ENCODE results near the gene CDH12.
"Not testable (repeated sequence)": the region's sequence is repeated elsewhere in the genome, so short reads cannot be mapped to it uniquely, and the experiment has no call there.

DNA sequence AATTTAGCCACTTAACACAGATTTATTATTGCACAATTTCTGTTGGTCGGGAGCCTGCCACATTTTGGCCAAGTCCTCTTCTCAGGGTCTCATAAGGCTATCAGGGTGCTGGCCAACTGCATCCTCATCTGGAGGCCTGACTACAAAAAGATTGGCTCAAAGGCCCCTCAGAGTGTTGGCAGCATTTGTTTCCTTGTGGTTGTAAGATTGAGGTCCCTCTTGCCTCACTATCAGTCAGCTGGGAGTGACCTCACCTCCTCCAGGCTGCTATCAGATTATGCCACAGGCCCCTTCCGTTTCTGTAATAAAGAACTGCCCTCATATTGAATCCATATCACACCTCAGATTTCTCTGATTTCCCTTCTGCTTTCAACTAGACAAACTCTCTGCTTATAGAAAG is 698.4 kb downstream of the CDH12 start:
- TF ChIP-seq, protein P1, sequence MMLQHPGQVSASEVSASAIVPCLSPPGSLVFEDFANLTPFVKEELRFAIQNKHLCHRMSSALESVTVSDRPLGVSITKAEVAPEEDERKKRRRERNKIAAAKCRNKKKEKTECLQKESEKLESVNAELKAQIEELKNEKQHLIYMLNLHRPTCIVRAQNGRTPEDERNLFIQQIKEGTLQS (IDR thresholded peaks at IDR 0.05), result not testable (repeated sequence)
- TF ChIP-seq, protein P2, sequence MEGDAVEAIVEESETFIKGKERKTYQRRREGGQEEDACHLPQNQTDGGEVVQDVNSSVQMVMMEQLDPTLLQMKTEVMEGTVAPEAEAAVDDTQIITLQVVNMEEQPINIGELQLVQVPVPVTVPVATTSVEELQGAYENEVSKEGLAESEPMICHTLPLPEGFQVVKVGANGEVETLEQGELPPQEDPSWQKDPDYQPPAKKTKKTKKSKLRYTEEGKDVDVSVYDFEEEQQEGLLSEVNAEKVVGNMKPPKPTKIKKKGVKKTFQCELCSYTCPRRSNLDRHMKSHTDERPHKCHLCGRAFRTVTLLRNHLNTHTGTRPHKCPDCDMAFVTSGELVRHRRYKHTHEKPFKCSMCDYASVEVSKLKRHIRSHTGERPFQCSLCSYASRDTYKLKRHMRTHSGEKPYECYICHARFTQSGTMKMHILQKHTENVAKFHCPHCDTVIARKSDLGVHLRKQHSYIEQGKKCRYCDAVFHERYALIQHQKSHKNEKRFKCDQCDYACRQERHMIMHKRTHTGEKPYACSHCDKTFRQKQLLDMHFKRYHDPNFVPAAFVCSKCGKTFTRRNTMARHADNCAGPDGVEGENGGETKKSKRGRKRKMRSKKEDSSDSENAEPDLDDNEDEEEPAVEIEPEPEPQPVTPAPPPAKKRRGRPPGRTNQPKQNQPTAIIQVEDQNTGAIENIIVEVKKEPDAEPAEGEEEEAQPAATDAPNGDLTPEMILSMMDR (IDR thresholded peaks at IDR 0.05; ENCODE audit: low read depth, low read length, missing input control), result not testable (repeated sequence)
- not testable (repeated sequence) for TF ChIP-seq FOXA1 (IDR thresholded peaks at IDR 0.05); JUND (IDR thresholded peaks at IDR 0.05); GABPA (IDR thresholded peaks at IDR 0.05 in 1 of 2, conservative IDR thresholded peaks at IDR 0.05 in 1 of 2); YY1 (IDR thresholded peaks at IDR 0.05); NR2F2 (IDR thresholded peaks at IDR 0.05); EGR1 (IDR thresholded peaks at IDR 0.05; ENCODE audit: low read depth in 2 of 2); TAF1 (conservative IDR thresholded peaks at IDR 0.05); RAD21 (IDR thresholded peaks at IDR 0.05)
- TF ChIP-seq, protein P3, sequence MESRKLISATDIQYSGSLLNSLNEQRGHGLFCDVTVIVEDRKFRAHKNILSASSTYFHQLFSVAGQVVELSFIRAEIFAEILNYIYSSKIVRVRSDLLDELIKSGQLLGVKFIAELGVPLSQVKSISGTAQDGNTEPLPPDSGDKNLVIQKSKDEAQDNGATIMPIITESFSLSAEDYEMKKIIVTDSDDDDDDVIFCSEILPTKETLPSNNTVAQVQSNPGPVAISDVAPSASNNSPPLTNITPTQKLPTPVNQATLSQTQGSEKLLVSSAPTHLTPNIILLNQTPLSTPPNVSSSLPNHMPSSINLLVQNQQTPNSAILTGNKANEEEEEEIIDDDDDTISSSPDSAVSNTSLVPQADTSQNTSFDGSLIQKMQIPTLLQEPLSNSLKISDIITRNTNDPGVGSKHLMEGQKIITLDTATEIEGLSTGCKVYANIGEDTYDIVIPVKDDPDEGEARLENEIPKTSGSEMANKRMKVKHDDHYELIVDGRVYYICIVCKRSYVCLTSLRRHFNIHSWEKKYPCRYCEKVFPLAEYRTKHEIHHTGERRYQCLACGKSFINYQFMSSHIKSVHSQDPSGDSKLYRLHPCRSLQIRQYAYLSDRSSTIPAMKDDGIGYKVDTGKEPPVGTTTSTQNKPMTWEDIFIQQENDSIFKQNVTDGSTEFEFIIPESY (IDR thresholded peaks at IDR 0.05), result not testable (repeated sequence)
- TF ChIP-seq, protein P4, sequence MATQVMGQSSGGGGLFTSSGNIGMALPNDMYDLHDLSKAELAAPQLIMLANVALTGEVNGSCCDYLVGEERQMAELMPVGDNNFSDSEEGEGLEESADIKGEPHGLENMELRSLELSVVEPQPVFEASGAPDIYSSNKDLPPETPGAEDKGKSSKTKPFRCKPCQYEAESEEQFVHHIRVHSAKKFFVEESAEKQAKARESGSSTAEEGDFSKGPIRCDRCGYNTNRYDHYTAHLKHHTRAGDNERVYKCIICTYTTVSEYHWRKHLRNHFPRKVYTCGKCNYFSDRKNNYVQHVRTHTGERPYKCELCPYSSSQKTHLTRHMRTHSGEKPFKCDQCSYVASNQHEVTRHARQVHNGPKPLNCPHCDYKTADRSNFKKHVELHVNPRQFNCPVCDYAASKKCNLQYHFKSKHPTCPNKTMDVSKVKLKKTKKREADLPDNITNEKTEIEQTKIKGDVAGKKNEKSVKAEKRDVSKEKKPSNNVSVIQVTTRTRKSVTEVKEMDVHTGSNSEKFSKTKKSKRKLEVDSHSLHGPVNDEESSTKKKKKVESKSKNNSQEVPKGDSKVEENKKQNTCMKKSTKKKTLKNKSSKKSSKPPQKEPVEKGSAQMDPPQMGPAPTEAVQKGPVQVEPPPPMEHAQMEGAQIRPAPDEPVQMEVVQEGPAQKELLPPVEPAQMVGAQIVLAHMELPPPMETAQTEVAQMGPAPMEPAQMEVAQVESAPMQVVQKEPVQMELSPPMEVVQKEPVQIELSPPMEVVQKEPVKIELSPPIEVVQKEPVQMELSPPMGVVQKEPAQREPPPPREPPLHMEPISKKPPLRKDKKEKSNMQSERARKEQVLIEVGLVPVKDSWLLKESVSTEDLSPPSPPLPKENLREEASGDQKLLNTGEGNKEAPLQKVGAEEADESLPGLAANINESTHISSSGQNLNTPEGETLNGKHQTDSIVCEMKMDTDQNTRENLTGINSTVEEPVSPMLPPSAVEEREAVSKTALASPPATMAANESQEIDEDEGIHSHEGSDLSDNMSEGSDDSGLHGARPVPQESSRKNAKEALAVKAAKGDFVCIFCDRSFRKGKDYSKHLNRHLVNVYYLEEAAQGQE (IDR thresholded peaks at IDR 0.05), result not testable (repeated sequence)
- TF ChIP-seq, protein P5, sequence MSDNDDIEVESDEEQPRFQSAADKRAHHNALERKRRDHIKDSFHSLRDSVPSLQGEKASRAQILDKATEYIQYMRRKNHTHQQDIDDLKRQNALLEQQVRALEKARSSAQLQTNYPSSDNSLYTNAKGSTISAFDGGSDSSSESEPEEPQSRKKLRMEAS (IDR thresholded peaks at IDR 0.05), result not testable (repeated sequence)
